ENCODE measurements around the gene MPP2.

DNA sequence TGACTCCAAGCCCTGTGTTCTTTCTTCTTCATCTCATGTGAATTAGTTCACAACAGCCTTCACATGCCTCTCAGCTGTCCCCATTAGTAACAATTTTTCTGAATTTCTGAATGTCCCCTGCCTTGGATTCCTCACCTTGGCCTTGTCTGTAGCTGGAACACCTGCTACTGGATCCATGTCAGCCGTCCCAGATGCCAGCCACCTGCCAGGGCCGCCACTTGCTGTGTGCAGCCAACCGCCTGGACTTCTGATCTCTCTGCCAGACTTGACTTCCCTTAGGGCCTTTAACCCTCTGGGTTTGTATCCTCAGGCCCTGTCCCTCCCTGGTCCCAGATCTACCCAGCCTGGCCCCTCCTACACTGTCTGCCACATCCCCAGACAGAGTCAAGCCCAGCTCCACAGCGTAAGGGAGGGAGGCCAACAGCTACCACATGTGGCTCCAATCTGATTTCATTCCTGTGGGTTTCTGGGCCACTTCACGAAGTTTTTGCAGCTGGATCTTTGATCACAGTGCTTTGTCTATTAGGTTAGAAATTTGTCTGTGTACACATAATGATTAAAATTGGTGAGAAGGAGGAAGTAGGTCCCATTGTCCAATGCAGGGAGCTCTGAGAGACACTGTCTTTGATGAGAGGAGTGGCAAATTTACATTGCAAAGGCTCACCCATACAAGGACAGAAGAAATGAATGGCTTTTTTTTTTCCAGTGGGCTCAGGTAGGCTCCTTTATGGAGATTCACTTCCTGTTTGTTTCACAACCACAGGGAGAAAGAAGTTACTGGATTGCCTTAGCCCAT is 15.3 kb downstream of the MPP2 start:
- TF ChIP-seq, protein P1, sequence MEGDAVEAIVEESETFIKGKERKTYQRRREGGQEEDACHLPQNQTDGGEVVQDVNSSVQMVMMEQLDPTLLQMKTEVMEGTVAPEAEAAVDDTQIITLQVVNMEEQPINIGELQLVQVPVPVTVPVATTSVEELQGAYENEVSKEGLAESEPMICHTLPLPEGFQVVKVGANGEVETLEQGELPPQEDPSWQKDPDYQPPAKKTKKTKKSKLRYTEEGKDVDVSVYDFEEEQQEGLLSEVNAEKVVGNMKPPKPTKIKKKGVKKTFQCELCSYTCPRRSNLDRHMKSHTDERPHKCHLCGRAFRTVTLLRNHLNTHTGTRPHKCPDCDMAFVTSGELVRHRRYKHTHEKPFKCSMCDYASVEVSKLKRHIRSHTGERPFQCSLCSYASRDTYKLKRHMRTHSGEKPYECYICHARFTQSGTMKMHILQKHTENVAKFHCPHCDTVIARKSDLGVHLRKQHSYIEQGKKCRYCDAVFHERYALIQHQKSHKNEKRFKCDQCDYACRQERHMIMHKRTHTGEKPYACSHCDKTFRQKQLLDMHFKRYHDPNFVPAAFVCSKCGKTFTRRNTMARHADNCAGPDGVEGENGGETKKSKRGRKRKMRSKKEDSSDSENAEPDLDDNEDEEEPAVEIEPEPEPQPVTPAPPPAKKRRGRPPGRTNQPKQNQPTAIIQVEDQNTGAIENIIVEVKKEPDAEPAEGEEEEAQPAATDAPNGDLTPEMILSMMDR (IDR thresholded peaks at IDR 0.05): no peak
- TF ChIP-seq EP300 (IDR thresholded peaks at IDR 0.05) (no peak), POLR2A (IDR thresholded peaks at IDR 0.05) (no peak)

Measured in sigmoid colon (tissue), 4 donors.